Esophagus squamous epithelium (tissue), 5 donors: ENCODE data around the gene AEN. TPM values are rescaled to one million over a fixed set of nuclear protein-coding genes. Genes with fewer than 3 reads are reported as not detected.

Source experiments
- DNase-seq: peaks from one replicate; lab custom pipeline; 2025; lab: John Stamatoyannopoulos, UW
- H3K27ac ChIP-seq, 4 donors: fragments of 200-600 bp; sonication (generic); one replicate each; pipeline ENCODE4 v1.5.1; 2016 to 2019; ENCODE audit warnings: mild to moderate bottlenecking in 1 of 4
- H3K27me3 ChIP-seq, 4 donors: fragments of 200-600 bp; sonication (generic); 1 replicate in 3 of 4; 2 replicates in 1 of 4; pipeline versions ENCODE4 v1.5.1 to v1.6.0; 2017 to 2021; ENCODE audit warnings: antibody characterized with exemption in 1 of 4
- H3K36me3 ChIP-seq, 3 donors: fragments of 200-600 bp; sonication (generic); one replicate each; pipeline ENCODE4 v1.5.1; 2016 to 2019
- H3K4me1 ChIP-seq, 3 donors: fragments of 200-600 bp; sonication (generic); one replicate each; pipeline ENCODE4 v1.5.1; 2017 to 2019
- H3K4me3 ChIP-seq, 4 donors: fragments of 200-600 bp; sonication (generic); 1 replicate in 3 of 4; 2 replicates in 1 of 4; pipeline ENCODE4 v1.5.1; 2016 to 2019; ENCODE audit warnings: mild to moderate bottlenecking in 2 of 4, moderate library complexity in 1 of 4
- H3K9me3 ChIP-seq, 3 donors: fragments of 200-600 bp; sonication (generic); one replicate each; pipeline ENCODE4 v1.5.1; 2016 to 2019
- POLR2A ChIP-seq, 4 donors: fragments of 450-650 bp; IDR thresholded peaks; one replicate each; pipeline ENCODE4 v1.6.1; 2017; ENCODE audit warnings: antibody characterized with exemption in 4 of 4, mild to moderate bottlenecking in 4 of 4, moderate library complexity in 3 of 4
- WGBS, 2 donors: methylation state at CpG; one replicate each; pipeline ENCODE4 v1.1.5; 2018; 5-methylcytosine and 5-hydroxymethylcytosine counted together
- intact Hi-C: fragments of 100-400 bp; cut with DNase I; formaldehyde crosslinking; loops from one replicate; pipeline ENCODE4 v1.15.0; 2022
- total RNA-seq, 4 donors: library from RNA; depleted of rRNA; stranded (reverse); fragments of >200 nt; gene quantifications; one replicate each; pipeline ENCODE4 v1.1.0, GENCODE V29; 2016
- TF ChIP-seq, protein P1 (sequence below), 6 experiments: fragments of 450-650 bp in 4 of 6; fragments of 200-600 bp in 2 of 6; sonication (generic) in 2 of 6; IDR thresholded peaks; one replicate each; pipeline ENCODE4 v1.5.1; 2016 to 2019; ENCODE audit warnings: antibody characterized with exemption in 6 of 6, mild to moderate bottlenecking in 4 of 6, moderate library complexity in 4 of 6
- donor health status: DM: yes; HTN: yes; CAD: no.

Gene AEN
- total RNA-seq, 4 donors from 2014 or later = 13.4 to 31.4 (median 18.1) TPM

DNA sequence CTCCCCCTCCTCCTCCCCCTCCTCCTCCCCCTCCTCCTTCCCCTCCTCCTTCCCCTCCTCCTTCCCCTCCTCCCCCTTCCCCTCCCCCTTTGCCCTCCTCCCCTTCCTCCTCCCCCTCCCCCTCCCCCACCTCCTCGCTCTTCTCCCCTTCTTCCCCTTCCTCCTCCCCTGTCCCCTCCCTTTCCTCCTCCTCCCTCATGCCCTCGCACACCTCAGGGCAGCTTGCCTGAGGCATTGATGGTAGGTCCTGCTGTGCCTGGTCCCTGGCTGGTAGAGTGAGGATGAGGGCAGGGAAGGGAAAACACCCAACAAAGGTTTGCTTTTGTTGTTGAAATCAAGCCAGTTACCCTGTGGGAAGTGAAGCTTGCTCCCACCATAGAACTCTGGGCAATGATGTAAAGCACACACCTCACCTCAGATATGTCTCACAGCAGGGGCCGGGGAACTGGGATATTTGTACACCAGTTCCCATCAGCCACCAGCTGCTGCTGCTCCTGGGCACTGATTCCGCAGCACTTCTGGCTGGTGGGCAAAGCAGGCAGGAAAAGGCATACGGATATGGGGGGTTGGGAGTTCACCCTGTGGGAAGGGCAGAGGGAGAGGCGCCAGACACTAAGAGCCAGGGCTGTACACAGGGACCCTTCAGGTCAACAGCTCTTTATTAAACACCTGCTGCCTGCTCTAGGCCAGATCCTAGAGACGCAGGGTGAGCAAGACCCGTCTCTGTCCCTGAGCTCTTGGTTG, 31.5 kb downstream of the AEN start:
- intact Hi-C loops = loop anchor here (10.0 kb wide), 1 partner anchor 182 kb away; no protein-coding TSS in a partner anchor

DNA sequence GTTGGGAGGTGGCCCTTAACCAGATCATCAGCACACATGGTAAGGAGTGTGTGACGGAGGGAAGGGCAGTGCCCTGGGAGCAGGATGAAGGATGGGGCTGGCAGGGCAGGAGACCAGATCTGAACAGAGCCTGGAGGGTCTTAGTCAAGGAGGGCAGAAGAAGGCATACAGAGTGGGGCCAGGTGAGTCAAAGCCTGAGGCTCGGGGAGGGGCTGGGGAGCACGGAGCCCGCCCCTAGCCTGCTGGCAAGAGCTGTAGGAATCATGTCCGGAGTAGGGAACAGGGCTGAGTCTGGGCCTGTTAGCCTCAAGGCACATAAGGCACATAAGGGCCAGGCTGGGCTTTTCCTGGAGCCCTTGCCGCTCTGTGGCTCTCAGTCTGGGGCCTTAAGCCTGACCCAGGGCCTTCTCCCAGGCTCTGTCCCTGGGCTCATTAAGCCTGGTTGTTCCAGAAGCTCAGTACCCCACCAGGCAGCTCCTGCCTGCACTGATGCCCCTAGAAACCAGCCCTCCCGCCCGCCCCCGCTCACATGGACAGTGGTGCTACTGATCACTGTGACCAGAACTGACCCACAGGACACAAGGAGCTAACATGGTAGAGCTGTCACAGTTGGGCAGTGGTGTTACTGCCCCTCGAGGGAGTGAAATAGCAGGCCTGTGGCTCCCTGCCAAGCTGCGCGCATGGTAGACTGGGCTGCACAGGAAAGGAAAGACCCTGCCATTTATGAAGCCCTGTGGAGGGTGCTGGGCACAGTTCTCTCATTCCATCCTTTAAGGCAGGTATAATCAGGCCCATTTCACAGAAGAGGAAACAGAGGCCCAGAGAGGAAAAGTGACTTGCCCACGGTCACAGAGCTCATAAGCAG, 32.3 kb downstream of the AEN start:
- no peaks in the 10 kb centered on the region for H3K36me3 ChIP-seq
- no peaks in the 10 kb centered on the region for H3K9me3 ChIP-seq
- intact Hi-C loops = loop anchor here (10.0 kb wide), 1 partner anchor 181 kb away; no protein-coding TSS in a partner anchor
- H3K4me3 ChIP-seq = no peak overlapping the region
- TF ChIP-seq, protein P1, sequence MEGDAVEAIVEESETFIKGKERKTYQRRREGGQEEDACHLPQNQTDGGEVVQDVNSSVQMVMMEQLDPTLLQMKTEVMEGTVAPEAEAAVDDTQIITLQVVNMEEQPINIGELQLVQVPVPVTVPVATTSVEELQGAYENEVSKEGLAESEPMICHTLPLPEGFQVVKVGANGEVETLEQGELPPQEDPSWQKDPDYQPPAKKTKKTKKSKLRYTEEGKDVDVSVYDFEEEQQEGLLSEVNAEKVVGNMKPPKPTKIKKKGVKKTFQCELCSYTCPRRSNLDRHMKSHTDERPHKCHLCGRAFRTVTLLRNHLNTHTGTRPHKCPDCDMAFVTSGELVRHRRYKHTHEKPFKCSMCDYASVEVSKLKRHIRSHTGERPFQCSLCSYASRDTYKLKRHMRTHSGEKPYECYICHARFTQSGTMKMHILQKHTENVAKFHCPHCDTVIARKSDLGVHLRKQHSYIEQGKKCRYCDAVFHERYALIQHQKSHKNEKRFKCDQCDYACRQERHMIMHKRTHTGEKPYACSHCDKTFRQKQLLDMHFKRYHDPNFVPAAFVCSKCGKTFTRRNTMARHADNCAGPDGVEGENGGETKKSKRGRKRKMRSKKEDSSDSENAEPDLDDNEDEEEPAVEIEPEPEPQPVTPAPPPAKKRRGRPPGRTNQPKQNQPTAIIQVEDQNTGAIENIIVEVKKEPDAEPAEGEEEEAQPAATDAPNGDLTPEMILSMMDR (IDR thresholded peaks at IDR 0.05) = no peak
- no peak for TF ChIP-seq POLR2A (IDR thresholded peaks at IDR 0.05)
- H3K4me1 ChIP-seq = peaks cover 0 to 54% (median 18%) of the 10 kb centered on the region in 3 donors
- H3K27ac ChIP-seq = peak overlapping the region in 1 of 4 donors; percentile 14
- 67 to 74% methylated on average over 8 to 10 of the region's 13 CpGs for WGBS, 2 donors
- no peak for DNase-seq
- H3K27me3 ChIP-seq = peaks cover 0 to 9% (median 0%) of the 10 kb centered on the region in 4 donors

More for the DNA sequence above, 31.5 kb downstream of the AEN start:
- TF ChIP-seq, protein P1 (IDR thresholded peaks at IDR 0.05) = no peak
- no peak for TF ChIP-seq POLR2A (IDR thresholded peaks at IDR 0.05)
- Histone ChIP-seq H3K27me3 (peaks cover 0 to 5% (median 0%) of the 10 kb centered on the region in 4 donors), H3K36me3 (no peaks in the 10 kb centered on the region), H3K4me1 (peaks cover 4 to 58% (median 26%) of the 10 kb centered on the region in 3 donors), H3K9me3 (no peaks in the 10 kb centered on the region), H3K27ac (peak overlapping the region in 1 of 4 donors; percentile 14), H3K4me3 (no peak overlapping the region)
- WGBS, 2 donors = 68 to 69% methylated on average over 3 to 6 of the region's 8 CpGs
- DNase-seq = no peak

DNA sequence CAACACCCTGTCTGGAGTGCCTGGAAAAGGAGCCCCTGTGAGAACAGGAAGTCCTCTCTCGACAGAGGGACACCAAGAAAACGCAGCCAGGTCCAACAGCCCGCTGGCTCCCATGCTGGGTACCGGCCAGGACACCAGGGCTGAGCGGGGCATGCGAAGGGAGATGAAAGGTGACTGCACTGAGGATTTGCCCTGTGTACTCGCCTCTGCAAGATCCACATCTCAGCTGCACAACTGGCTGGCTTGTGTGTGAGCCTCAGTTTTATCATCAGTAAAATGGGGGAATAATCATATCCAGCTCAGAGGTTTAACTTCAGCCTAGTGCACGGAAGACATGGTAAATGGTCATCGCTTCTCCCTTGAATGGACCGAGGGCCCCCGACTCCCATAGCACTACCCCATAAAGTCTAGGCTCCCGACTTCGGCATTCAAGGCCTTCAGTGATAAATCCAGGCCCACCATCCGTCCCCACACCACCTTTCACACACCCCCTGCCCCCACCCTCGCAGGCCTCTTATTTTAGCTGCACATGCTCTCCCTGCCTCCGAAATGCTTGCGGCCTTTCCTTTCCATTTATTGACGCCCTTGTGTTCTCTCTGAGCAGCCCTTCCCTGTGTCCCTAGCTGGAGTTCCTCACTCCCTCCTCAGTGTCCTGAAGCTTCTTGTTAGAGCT, 33.4 kb downstream of the AEN start:
- Histone ChIP-seq H3K27me3 (peaks cover 0 to 9% (median 0%) of the 10 kb centered on the region in 4 donors), H3K9me3 (no peaks in the 10 kb centered on the region), H3K4me1 (peaks cover 7 to 54% (median 11%) of the 10 kb centered on the region in 3 donors), H3K27ac (no peak overlapping the region), H3K36me3 (no peaks in the 10 kb centered on the region), H3K4me3 (no peak overlapping the region)
- TF ChIP-seq, protein P1 (IDR thresholded peaks at IDR 0.05) = no peak
- no peak for TF ChIP-seq POLR2A (IDR thresholded peaks at IDR 0.05)
- WGBS, 2 donors = 88 to 90% methylated on average over 18 of the region's 18 CpGs
- no peak for DNase-seq
- intact Hi-C loops = loop anchor here (10.0 kb wide), 1 partner anchor 180 kb away; no protein-coding TSS in a partner anchor

DNA sequence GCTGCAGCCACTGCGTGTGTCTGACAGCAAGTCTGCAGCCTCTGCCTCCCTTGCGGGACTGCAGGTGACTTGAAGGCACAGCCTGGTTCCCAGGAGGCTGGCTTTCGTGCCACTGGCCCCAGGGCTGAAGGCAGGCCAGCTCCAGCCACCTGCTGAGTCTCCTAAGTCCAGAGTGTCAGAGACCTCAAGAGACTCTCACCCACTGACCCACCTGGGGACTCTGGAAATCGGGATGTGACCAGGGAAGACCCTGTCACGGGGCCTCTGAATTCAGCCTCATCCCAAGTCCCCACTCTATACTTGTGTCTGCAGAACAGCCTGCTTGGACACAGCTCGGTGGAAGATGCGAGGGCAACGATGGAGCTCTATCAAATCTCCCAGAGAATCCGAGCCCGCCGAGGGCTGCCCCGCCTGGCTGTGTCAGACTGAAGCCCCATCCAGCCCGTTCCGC, 34.0 kb downstream of the AEN start:
- peaks cover 0 to 9% (median 0%) of the 10 kb centered on the region in 4 donors for H3K27me3 ChIP-seq
- 83 to 90% methylated on average over 9 to 11 of the region's 14 CpGs for WGBS, 2 donors
- intact Hi-C loops = loop anchor here (10.0 kb wide), 1 partner anchor 180 kb away; no protein-coding TSS in a partner anchor
- peaks cover 7 to 54% (median 11%) of the 10 kb centered on the region in 3 donors for H3K4me1 ChIP-seq
- H3K4me3 ChIP-seq = no peak overlapping the region
- no peak for TF ChIP-seq POLR2A (IDR thresholded peaks at IDR 0.05)
- TF ChIP-seq, protein P1 (IDR thresholded peaks at IDR 0.05) = no peak
- no peak overlapping the region for H3K27ac ChIP-seq
- H3K9me3 ChIP-seq = no peaks in the 10 kb centered on the region
- no peaks in the 10 kb centered on the region for H3K36me3 ChIP-seq
- no peak for DNase-seq
